Uterus (tissue), 2 donors: ENCODE data around the gene TF.

Experiments
- POLR2A ChIP-seq, 2 donors: fragments of 450-650 bp; IDR thresholded peaks; one replicate each; pipeline ENCODE4 v1.6.1; 2016; ENCODE audit warnings: antibody characterized with exemption in 2 of 2, mild to moderate bottlenecking in 1 of 2, moderate library complexity in 1 of 2
- TF ChIP-seq, protein P1 (sequence below), 4 experiments: fragments of 200-600 bp in 2 of 4; fragments of 450-650 bp in 2 of 4; sonication (generic) in 2 of 4; IDR thresholded peaks; one replicate each; pipeline ENCODE4 v1.5.1; 2016 to 2019; ENCODE audit warnings: antibody characterized with exemption in 4 of 4, mild to moderate bottlenecking in 2 of 4, moderate library complexity in 1 of 4

DNA sequence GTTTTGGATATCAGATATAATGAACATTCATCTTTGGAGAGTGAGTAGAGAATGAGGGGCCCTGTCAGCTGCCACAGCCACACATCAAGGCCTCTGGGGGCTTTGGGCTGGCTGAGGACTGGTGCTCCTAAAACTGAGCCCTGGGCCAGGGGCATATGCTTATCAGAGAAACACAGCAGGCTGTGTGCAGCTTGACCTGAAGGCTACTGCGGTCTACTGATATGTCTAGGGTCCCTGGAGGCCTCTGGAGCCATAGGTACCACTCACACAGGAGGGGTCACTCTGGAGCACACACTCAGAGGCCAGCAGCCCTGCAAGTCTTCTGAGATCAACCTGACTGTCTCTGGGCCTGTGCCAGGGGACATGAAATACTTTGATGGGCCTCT, 7.6 kb downstream of the TF start:
- TF ChIP-seq POLR2A (IDR thresholded peaks at IDR 0.05): no peak
- TF ChIP-seq, protein P1, sequence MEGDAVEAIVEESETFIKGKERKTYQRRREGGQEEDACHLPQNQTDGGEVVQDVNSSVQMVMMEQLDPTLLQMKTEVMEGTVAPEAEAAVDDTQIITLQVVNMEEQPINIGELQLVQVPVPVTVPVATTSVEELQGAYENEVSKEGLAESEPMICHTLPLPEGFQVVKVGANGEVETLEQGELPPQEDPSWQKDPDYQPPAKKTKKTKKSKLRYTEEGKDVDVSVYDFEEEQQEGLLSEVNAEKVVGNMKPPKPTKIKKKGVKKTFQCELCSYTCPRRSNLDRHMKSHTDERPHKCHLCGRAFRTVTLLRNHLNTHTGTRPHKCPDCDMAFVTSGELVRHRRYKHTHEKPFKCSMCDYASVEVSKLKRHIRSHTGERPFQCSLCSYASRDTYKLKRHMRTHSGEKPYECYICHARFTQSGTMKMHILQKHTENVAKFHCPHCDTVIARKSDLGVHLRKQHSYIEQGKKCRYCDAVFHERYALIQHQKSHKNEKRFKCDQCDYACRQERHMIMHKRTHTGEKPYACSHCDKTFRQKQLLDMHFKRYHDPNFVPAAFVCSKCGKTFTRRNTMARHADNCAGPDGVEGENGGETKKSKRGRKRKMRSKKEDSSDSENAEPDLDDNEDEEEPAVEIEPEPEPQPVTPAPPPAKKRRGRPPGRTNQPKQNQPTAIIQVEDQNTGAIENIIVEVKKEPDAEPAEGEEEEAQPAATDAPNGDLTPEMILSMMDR (IDR thresholded peaks at IDR 0.05): no peak
